Measurements from ENCODE around the gene ZNF672.

- TF ChIP-seq EZH2phosphoT487 (IDR thresholded peaks at IDR 0.05; ENCODE audit: insufficient read depth, low read depth) = no peak
- no peak for TF ChIP-seq EZH2 (IDR thresholded peaks at IDR 0.05; ENCODE audit: insufficient read depth, poor library complexity, severe bottlenecking)
Measured at GRCh38 chr1:248842781-248843331, 4.8 kb downstream of the ZNF672 start.

All from GM23248 (cell line).